ENCODE measurements around the gene IFITM1.

IFITM1 gene

GRCh38 chr11:350723-351255 lies 36.9 kb downstream of the IFITM1 start:
- TF ChIP-seq EZH2 (IDR thresholded peaks at IDR 0.05; ENCODE audit: borderline replicate concordance, low read depth, low read length, severe bottlenecking) (no peak), CTCF (IDR thresholded peaks at IDR 0.05; ENCODE audit: borderline replicate concordance, extremely low read depth, low read length, poor library complexity, severe bottlenecking) (no peak)

GRCh38 chr11:351411-351810 lies 37.6 kb downstream of the IFITM1 start:
- Histone ChIP-seq H3K4me3 (ENCODE audit: low read depth in 1 of 2, low read length in 2 of 2) (no peak overlapping the region), H3K27ac (ENCODE audit: low read length) (no peak overlapping the region), H3K4me1 (ENCODE audit: insufficient read depth, low read length) (peaks cover 24% of the 10 kb centered on the region), H3K79me2 (ENCODE audit: insufficient read depth, low read length) (no peaks in the 10 kb centered on the region), H2AFZ (ENCODE audit: low read depth, low read length) (no peak overlapping the region), H3K27me3 (ENCODE audit: insufficient read depth, low read length, poor library complexity) (no peaks in the 10 kb centered on the region), H3K4me2 (ENCODE audit: insufficient read depth, low read length) (no peak overlapping the region), H3K36me3 (ENCODE audit: insufficient read depth, low read length) (no peaks in the 10 kb centered on the region), H3K9ac (ENCODE audit: low read depth, low read length) (no peak overlapping the region), H4K20me1 (ENCODE audit: insufficient read depth, low read length) (no peaks in the 10 kb centered on the region), H3K9me3 (ENCODE audit: insufficient read depth, low read length, severe bottlenecking) (no peaks in the 10 kb centered on the region)
- ATAC-seq (ENCODE audit: insufficient read depth, low read depth): no peak
- TF ChIP-seq EZH2 (IDR thresholded peaks at IDR 0.05; ENCODE audit: borderline replicate concordance, low read depth, low read length, severe bottlenecking) (no peak), CTCF (IDR thresholded peaks at IDR 0.05; ENCODE audit: borderline replicate concordance, extremely low read depth, low read length, poor library complexity, severe bottlenecking) (no peak)
- DNase-seq: no peak

More at GRCh38 chr11:350723-351255, 36.9 kb downstream of the IFITM1 start:
- no peaks in the 10 kb centered on the region for H3K27me3 ChIP-seq (ENCODE audit: insufficient read depth, low read length, poor library complexity)
- no peak overlapping the region for H2AFZ ChIP-seq (ENCODE audit: low read depth, low read length)
- no peak overlapping the region for H3K4me3 ChIP-seq (ENCODE audit: low read depth in 1 of 2, low read length in 2 of 2)
- H3K9ac ChIP-seq (ENCODE audit: low read depth, low read length): no peak overlapping the region
- ATAC-seq (ENCODE audit: insufficient read depth, low read depth): peak; percentile 35
- H3K4me1 ChIP-seq (ENCODE audit: insufficient read depth, low read length): peaks cover 20% of the 10 kb centered on the region
- no peaks in the 10 kb centered on the region for H3K9me3 ChIP-seq (ENCODE audit: insufficient read depth, low read length, severe bottlenecking)
- no peaks in the 10 kb centered on the region for H4K20me1 ChIP-seq (ENCODE audit: insufficient read depth, low read length)
- peak; percentile 46 for DNase-seq
- H3K36me3 ChIP-seq (ENCODE audit: insufficient read depth, low read length): no peaks in the 10 kb centered on the region
- H3K27ac ChIP-seq (ENCODE audit: low read length): peak overlapping the region; percentile 48
- H3K79me2 ChIP-seq (ENCODE audit: insufficient read depth, low read length): no peaks in the 10 kb centered on the region
- no peak overlapping the region for H3K4me2 ChIP-seq (ENCODE audit: insufficient read depth, low read length)

- H3K9ac ChIP-seq (ENCODE audit: low read depth, low read length): no peak overlapping the region
These were observed 38.7 kb downstream of the IFITM1 start for GRCh38 chr11:352456-353031.

More at GRCh38 chr11:352456-353031, 38.7 kb downstream of the IFITM1 start:
- Histone ChIP-seq H3K27me3 (ENCODE audit: insufficient read depth, low read length, poor library complexity) (no peaks in the 10 kb centered on the region), H3K36me3 (ENCODE audit: insufficient read depth, low read length) (no peaks in the 10 kb centered on the region), H3K27ac (ENCODE audit: low read length) (peak overlapping the region; percentile 24; the same call in 1 of the 2 replicates), H3K79me2 (ENCODE audit: insufficient read depth, low read length) (no peaks in the 10 kb centered on the region), H3K4me1 (ENCODE audit: insufficient read depth, low read length) (peaks cover 24% of the 10 kb centered on the region), H3K4me3 (ENCODE audit: low read depth in 1 of 2, low read length in 2 of 2) (no peak overlapping the region), H2AFZ (ENCODE audit: low read depth, low read length) (no peak overlapping the region), H3K4me2 (ENCODE audit: insufficient read depth, low read length) (no peak overlapping the region), H4K20me1 (ENCODE audit: insufficient read depth, low read length) (no peaks in the 10 kb centered on the region), H3K9me3 (ENCODE audit: insufficient read depth, low read length, severe bottlenecking) (no peaks in the 10 kb centered on the region)
- TF ChIP-seq EZH2 (IDR thresholded peaks at IDR 0.05; ENCODE audit: borderline replicate concordance, low read depth, low read length, severe bottlenecking): no peak
- TF ChIP-seq CTCF (IDR thresholded peaks at IDR 0.05; ENCODE audit: borderline replicate concordance, extremely low read depth, low read length, poor library complexity, severe bottlenecking): no peak
- no peak for ATAC-seq (ENCODE audit: insufficient read depth, low read depth)
- no peak for DNase-seq

All from DND-41 (cell line).